HepG2 (cell line): ENCODE results near the gene PSMB2. TPM values are rescaled to one million over a fixed set of nuclear protein-coding genes. Genes with fewer than 3 reads are reported as not detected.

Source experiments
- ARNT2 ChIP-seq: sonication (generic); formaldehyde crosslinking; IDR thresholded peaks from 2 replicates; pipeline ENCODE4 v1.8.0; 2022; ENCODE audit warnings: mild to moderate bottlenecking, low read depth, missing genetic modification reagents, moderate library complexity
- BATF2 ChIP-seq: sonication (generic); formaldehyde crosslinking; IDR thresholded peaks from 2 replicates; pipeline ENCODE4 v1.8.0; 2022; ENCODE audit warnings: mild to moderate bottlenecking, missing genetic modification reagents, moderate library complexity
- DMAP1 ChIP-seq: IDR thresholded peaks from 2 replicates; pipeline ENCODE4 v1.6.1; 2016
- E2F1 ChIP-seq: sonication (generic); formaldehyde crosslinking; IDR thresholded peaks from 2 replicates; pipeline ENCODE4 v1.5.0; 2020; ENCODE audit warnings: missing genetic modification reagents
- EEA1 ChIP-seq: sonication (generic); formaldehyde crosslinking; IDR thresholded peaks from 2 replicates; pipeline ENCODE4 v1.5.1; 2020; ENCODE audit warnings: mild to moderate bottlenecking, missing genetic modification reagents, borderline replicate concordance
- ESRRA ChIP-seq: sonication (generic); formaldehyde crosslinking; IDR thresholded peaks from 2 replicates; pipeline ENCODE4 v1.5.1; 2020; ENCODE audit warnings: mild to moderate bottlenecking, low read depth, missing genetic modification reagents
- FOXJ3 ChIP-seq: sonication (generic); formaldehyde crosslinking; IDR thresholded peaks from 2 replicates; pipeline ENCODE4 v1.4.0; 2020; ENCODE audit warnings: missing genetic modification reagents, mild to moderate bottlenecking, borderline replicate concordance
- KDM4B ChIP-seq: sonication (generic); formaldehyde crosslinking; IDR thresholded peaks from 2 replicates; pipeline ENCODE4 v1.4.0; 2020; ENCODE audit warnings: missing genetic modification reagents
- MIXL1 ChIP-seq: IDR thresholded peaks from 2 replicates; pipeline ENCODE4 v1.6.1; 2016
- MLLT10 ChIP-seq: sonication (generic); formaldehyde crosslinking; IDR thresholded peaks from 2 replicates; pipeline ENCODE4 v1.4.0; 2020; ENCODE audit warnings: missing genetic modification reagents
- MTERF4 ChIP-seq: sonication (generic); formaldehyde crosslinking; IDR thresholded peaks from 2 replicates; pipeline ENCODE4 v1.8.0; 2023; ENCODE audit warnings: mild to moderate bottlenecking, missing genetic modification reagents
- NFE2L2 ChIP-seq: fragments of 150-350 bp; IDR thresholded peaks from 2 replicates; pipeline ENCODE4 v1.6.1; 2014; ENCODE audit warnings: low read length
- NFRKB ChIP-seq: fragments of 450-650 bp; IDR thresholded peaks from 2 replicates; pipeline ENCODE4 v1.6.1; 2017
- RFX1 ChIP-seq: fragments of 450-650 bp; IDR thresholded peaks from 2 replicates; pipeline ENCODE4 v1.6.1; 2017
- SMARCE1 ChIP-seq: fragments of 450-650 bp; IDR thresholded peaks from 2 replicates; pipeline ENCODE4 v1.6.1; 2017; ENCODE audit warnings: borderline replicate concordance
- TRIM22 ChIP-seq: fragments of 450-650 bp; IDR thresholded peaks from 2 replicates; pipeline ENCODE4 v1.6.1; 2017
- XRCC5 ChIP-seq: fragments of 200-400 bp; formaldehyde crosslinking; optimal IDR thresholded peaks from 2 replicates; pipeline ENCODE3; 2017; ENCODE audit warnings: mild to moderate bottlenecking, low read length
- ZNF232 ChIP-seq: sonication (generic); formaldehyde crosslinking; IDR thresholded peaks from 2 replicates; pipeline ENCODE4 v1.4.0; 2020; ENCODE audit warnings: missing genetic modification reagents, borderline replicate concordance
- ZNF24 ChIP-seq: fragments of 450-650 bp; IDR thresholded peaks from 2 replicates; pipeline ENCODE4 v1.6.1; 2017; ENCODE audit warnings: antibody characterized with exemption, mild to moderate bottlenecking
- ZNF260 ChIP-seq: sonication (generic); formaldehyde crosslinking; IDR thresholded peaks from 2 replicates; pipeline ENCODE4 v1.4.0; 2020; ENCODE audit warnings: missing genetic modification reagents, low read depth, mild to moderate bottlenecking, borderline replicate concordance
- ZNF460 ChIP-seq: sonication (generic); formaldehyde crosslinking; IDR thresholded peaks from 2 replicates; pipeline ENCODE4 v1.5.1; 2020; ENCODE audit warnings: missing genetic modification reagents, mild to moderate bottlenecking, borderline replicate concordance
- ZNF775 ChIP-seq: sonication (generic); formaldehyde crosslinking; IDR thresholded peaks from 2 replicates; pipeline ENCODE4 v1.4.0; 2020; ENCODE audit warnings: missing genetic modification reagents, mild to moderate bottlenecking, moderate library complexity, borderline replicate concordance
- ZNF776 ChIP-seq: sonication (generic); formaldehyde crosslinking; IDR thresholded peaks from 2 replicates; pipeline ENCODE4 v1.4.0; 2020; ENCODE audit warnings: mild to moderate bottlenecking, missing genetic modification reagents
- ZUFSP ChIP-seq: sonication (generic); formaldehyde crosslinking; IDR thresholded peaks from 2 replicates; pipeline ENCODE4 v1.9.0; 2021; ENCODE audit warnings: missing genetic modification reagents, mild to moderate bottlenecking, borderline replicate concordance
- polyA plus RNA-seq, 8 experiments: library from polyadenylated mRNA; depleted of rRNA in 3 of 8; stranded (reverse) in 7 of 8; unstranded in 1 of 8; fragments of >200 nt; fragmentation: Illumina TruSeq in 4 of 8; extraction: Trizol in 4 of 8; gene quantifications; 2 replicates each; pipeline versions ENCODE4 v1.2.1 to v1.2.3, GENCODE V29; 2011 to 2016; ENCODE audit warnings: low read depth in 4 of 8, missing spikeins in 1 of 8, mixed read lengths in 1 of 8; ENCODE audit not compliant: insufficient read depth in 1 of 8
- total RNA-seq, 5 experiments: library from RNA; depleted of rRNA; stranded (reverse); fragments of >200 nt; fragmentation: Illumina TruSeq; extraction: Trizol; gene quantifications; 2 replicates each; pipeline ENCODE4 v1.2.3, GENCODE V29; 2016; ENCODE audit warnings: low read depth in 1 of 5

The PSMB2 gene
- total and polyA plus RNA-seq, 2 of the 13 experiments (the other 11 are each of a cell fraction or from before 2014, with no cell fraction given) = 60.6 to 62.2 TPM

GRCh38 chr1:35641233-35641866, at the start of gene PSMB2 (continued):
- TF ChIP-seq TRIM22 (no peak), ZNF460 (no peak), SMARCE1 (no peak), NFE2L2 (no peak), EEA1 (CRISPR knock-in tag) (no peak), XRCC5 (no peak), ZNF260 (CRISPR knock-in tag) (no peak), ZNF232 (CRISPR knock-in tag) (0 out of 2 replicates have a peak, but pooled peaks have one; percentile 73), KDM4B (CRISPR knock-in tag) (no peak; the same call in 1 of the 2 replicates), ARNT2 (CRISPR knock-in tag) (peak; percentile 95; the same call in 1 of the 2 replicates), ZNF24 (no peak), MLLT10 (CRISPR knock-in tag) (no peak), BATF2 (CRISPR knock-in tag) (no peak), FOXJ3 (CRISPR knock-in tag) (0 out of 2 replicates have a peak, but pooled peaks have one; percentile 59), ZNF776 (CRISPR knock-in tag) (no peak), ESRRA (no peak), ZUFSP (CRISPR knock-in tag) (no peak), E2F1 (peak; percentile 83), MTERF4 (0 out of 2 replicates have a peak, but pooled peaks have one; percentile 28), NFRKB (no peak), ZNF775 (CRISPR knock-in tag) (no peak), MIXL1 (CRISPR knock-in tag) (peak; percentile 50; the same call in 1 of the 2 replicates), DMAP1 (peak; percentile 93), RFX1 (no peak)
